Effector memory CD4-positive, alpha-beta T cell (primary cell): ENCODE data around the gene KRT38.

Experiments
- DNase-seq, 3 donors: peaks; one replicate each; pipeline ENCODE4 v3.0.0-alpha.2; 2020
- H3K27ac ChIP-seq: 2 replicates; pipeline ENCODE4 v1.7.0; 2013; ENCODE audit warnings: mild to moderate bottlenecking, low read length, moderate library complexity; ENCODE audit not compliant: insufficient read depth, poor library complexity, severe bottlenecking
- H3K27me3 ChIP-seq: replicated peaks from 2 replicates; pipeline ENCODE4 v1.7.0; 2013; ENCODE audit warnings: mild to moderate bottlenecking, low read length; ENCODE audit not compliant: insufficient read depth, control insufficient read depth, poor library complexity, severe bottlenecking
- H3K36me3 ChIP-seq: 2 replicates; pipeline ENCODE4 v1.7.0; 2013; ENCODE audit warnings: mild to moderate bottlenecking, low read length, moderate library complexity; ENCODE audit not compliant: control insufficient read depth, insufficient read depth
- H3K4me1 ChIP-seq: 2 replicates; pipeline ENCODE4 v1.7.0; 2013; ENCODE audit warnings: low read length, mild to moderate bottlenecking; ENCODE audit not compliant: control insufficient read depth, insufficient read depth, poor library complexity, severe bottlenecking
- H3K4me3 ChIP-seq: 2 replicates; pipeline ENCODE4 v1.7.0; 2013; ENCODE audit warnings: low read length, low read depth, mild to moderate bottlenecking; ENCODE audit not compliant: insufficient read depth, poor library complexity, severe bottlenecking
- H3K9me3 ChIP-seq: 2 replicates; pipeline ENCODE4 v1.7.0; 2013; ENCODE audit warnings: mild to moderate bottlenecking, low read length, moderate library complexity; ENCODE audit not compliant: control insufficient read depth

KRT38 gene

GRCh38 chr17:41480136-41480535 is 39.4 kb upstream of the KRT38 start:
- no peaks in the 10 kb centered on the region for H3K36me3 ChIP-seq
- H3K4me3 ChIP-seq: no peak overlapping the region
- no peaks in the 10 kb centered on the region for H3K4me1 ChIP-seq
- no peak overlapping the region for H3K27ac ChIP-seq
- no peaks in the 10 kb centered on the region for H3K27me3 ChIP-seq
- no peak for DNase-seq
- H3K9me3 ChIP-seq: no peaks in the 10 kb centered on the region

GRCh38 chr17:41478237-41478636 is 37.5 kb upstream of the KRT38 start:
- no peak overlapping the region for H3K27ac ChIP-seq
- no peak overlapping the region for H3K4me3 ChIP-seq
- H3K4me1 ChIP-seq: no peaks in the 10 kb centered on the region
- DNase-seq: no peak
- H3K36me3 ChIP-seq: no peaks in the 10 kb centered on the region
- no peaks in the 10 kb centered on the region for H3K27me3 ChIP-seq
- H3K9me3 ChIP-seq: no peaks in the 10 kb centered on the region

- Histone ChIP-seq H3K27ac (no peak overlapping the region), H3K27me3 (no peaks in the 10 kb centered on the region), H3K9me3 (no peaks in the 10 kb centered on the region), H3K4me3 (no peak overlapping the region), H3K4me1 (no peaks in the 10 kb centered on the region), H3K36me3 (no peaks in the 10 kb centered on the region)
- no peak for DNase-seq
Measured at GRCh38 chr17:41476866-41477815, 36.4 kb upstream of the KRT38 start.

GRCh38 chr17:41475421-41475820 is 34.6 kb upstream of the KRT38 start:
- H3K4me3 ChIP-seq: no peak overlapping the region
- H3K36me3 ChIP-seq: no peaks in the 10 kb centered on the region

GRCh38 chr17:41474863-41475262 is 34.1 kb upstream of the KRT38 start:
- H3K27ac ChIP-seq: no peak overlapping the region
- no peaks in the 10 kb centered on the region for H3K36me3 ChIP-seq
- H3K4me3 ChIP-seq: no peak overlapping the region
- no peak for DNase-seq
- no peaks in the 10 kb centered on the region for H3K27me3 ChIP-seq
- H3K9me3 ChIP-seq: no peaks in the 10 kb centered on the region
- H3K4me1 ChIP-seq: no peaks in the 10 kb centered on the region

More at GRCh38 chr17:41475421-41475820, 34.6 kb upstream of the KRT38 start:
- Histone ChIP-seq H3K4me1 (no peaks in the 10 kb centered on the region), H3K27me3 (no peaks in the 10 kb centered on the region), H3K9me3 (no peaks in the 10 kb centered on the region), H3K27ac (no peak overlapping the region)
- no peak for DNase-seq

GRCh38 chr17:41468346-41468745 is 27.6 kb upstream of the KRT38 start:
- H3K36me3 ChIP-seq: no peaks in the 10 kb centered on the region
- H3K9me3 ChIP-seq: no peaks in the 10 kb centered on the region
- H3K27ac ChIP-seq: no peak overlapping the region
- no peak overlapping the region for H3K4me3 ChIP-seq
- no peak for DNase-seq
- no peaks in the 10 kb centered on the region for H3K27me3 ChIP-seq
- H3K4me1 ChIP-seq: no peaks in the 10 kb centered on the region

GRCh38 chr17:41467561-41467960 is 26.8 kb upstream of the KRT38 start:
- H3K27ac ChIP-seq: no peak overlapping the region
- H3K27me3 ChIP-seq: no peaks in the 10 kb centered on the region
- no peak for DNase-seq
- H3K4me1 ChIP-seq: no peaks in the 10 kb centered on the region
- H3K9me3 ChIP-seq: no peaks in the 10 kb centered on the region
- H3K36me3 ChIP-seq: no peaks in the 10 kb centered on the region
- no peak overlapping the region for H3K4me3 ChIP-seq

GRCh38 chr17:41466988-41467387 is 26.2 kb upstream of the KRT38 start, which contains the start of gene KRT32:
KRT32 (minus strand) TSS chr17:41467386; CDS start chr17:41467325, 61 bp downstream.
- Histone ChIP-seq H3K27me3 (no peaks in the 10 kb centered on the region), H3K36me3 (no peaks in the 10 kb centered on the region), H3K27ac (no peak within 1 kb of the TSS), H3K9me3 (no peaks in the 10 kb centered on the region), H3K4me1 (no peaks in the 10 kb centered on the region), H3K4me3 (no peak within 1 kb of the TSS)
- no peak for DNase-seq

- Histone ChIP-seq H3K9me3 (no peaks in the 10 kb centered on the region), H3K27ac (no peak overlapping the region), H3K36me3 (no peaks in the 10 kb centered on the region), H3K27me3 (no peaks in the 10 kb centered on the region), H3K4me1 (no peaks in the 10 kb centered on the region), H3K4me3 (no peak overlapping the region)
- DNase-seq: no peak
Measured at GRCh38 chr17:41464682-41465081, 23.9 kb upstream of the KRT38 start.

- H3K9me3 ChIP-seq: no peaks in the 10 kb centered on the region
- no peaks in the 10 kb centered on the region for H3K27me3 ChIP-seq
- no peaks in the 10 kb centered on the region for H3K36me3 ChIP-seq
- no peak for DNase-seq
- no peaks in the 10 kb centered on the region for H3K4me1 ChIP-seq
- no peak overlapping the region for H3K27ac ChIP-seq
- no peak overlapping the region for H3K4me3 ChIP-seq
Measured at GRCh38 chr17:41464173-41464572, 23.4 kb upstream of the KRT38 start.
